Breast epithelium (tissue), 4 donors: ENCODE results near the gene CDA. TPM values are rescaled to one million over a fixed set of nuclear protein-coding genes. Genes with fewer than 3 reads are reported as not detected.

ENCODE experiments used
- DNase-seq, 2 donors: peaks; one replicate each; pipeline ENCODE4 v3.0.0-alpha.2; 2019; ENCODE audit warnings: low spot score in 2 of 2
- H3K27ac ChIP-seq, 2 donors: fragments of 200-600 bp; sonication (generic) in 1 of 2; one replicate each; pipeline ENCODE4 v1.5.1; 2016 to 2019; ENCODE audit warnings: mild to moderate bottlenecking in 1 of 2
- H3K27me3 ChIP-seq, 2 donors: fragments of 200-600 bp; sonication (generic) in 1 of 2; one replicate each; pipeline versions ENCODE4 v1.5.1 to v1.6.0; 2017 to 2019; ENCODE audit warnings: control low read depth in 1 of 2, mild to moderate bottlenecking in 1 of 2
- H3K36me3 ChIP-seq: fragments of 200-600 bp; one replicate; pipeline ENCODE4 v1.5.1; 2019
- H3K4me1 ChIP-seq, 2 donors: fragments of 200-600 bp; sonication (generic); one replicate each; pipeline ENCODE4 v1.5.1; 2016 to 2019; ENCODE audit warnings: control low read depth in 1 of 2
- H3K4me3 ChIP-seq, 3 donors: fragments of 200-600 bp; sonication (generic); 1 replicate in 2 of 3; 2 replicates in 1 of 3; pipeline ENCODE4 v1.5.1; 2016 to 2019; ENCODE audit warnings: mild to moderate bottlenecking in 3 of 3, moderate library complexity in 2 of 3
- H3K9me3 ChIP-seq, 2 donors: fragments of 200-600 bp; sonication (generic) in 1 of 2; one replicate each; pipeline ENCODE4 v1.5.1; 2016 to 2019; ENCODE audit warnings: control low read depth in 1 of 2
- POLR2A ChIP-seq: fragments of 450-650 bp; IDR thresholded peaks from one replicate; pipeline ENCODE4 v1.6.1; 2016; ENCODE audit warnings: antibody characterized with exemption, mild to moderate bottlenecking, moderate library complexity
- POLR2AphosphoS5 ChIP-seq, 3 donors: sonication (generic); formaldehyde crosslinking; IDR thresholded peaks; one replicate each; pipeline ENCODE4 v1.6.1; 2017; ENCODE audit warnings: antibody characterized with exemption in 3 of 3
- intact Hi-C: fragments of 100-400 bp; cut with DNase I; formaldehyde crosslinking; loops from one replicate; pipeline ENCODE4 v1.15.1; 2023; ENCODE audit warnings: low total_unique reads
- total RNA-seq, 3 donors: library from RNA; depleted of rRNA; stranded (reverse); fragments of >200 nt; gene quantifications; one replicate each; pipeline ENCODE4 v1.1.0, GENCODE V29; 2016
- TF ChIP-seq, protein P1 (sequence below), 3 donors: fragments of 450-650 bp; IDR thresholded peaks; one replicate each; pipeline ENCODE4 v1.5.1; 2016 to 2017; ENCODE audit warnings: antibody characterized with exemption in 3 of 3, mild to moderate bottlenecking in 3 of 3, moderate library complexity in 3 of 3

CDA gene
- total RNA-seq, 3 donors from 2014 or later = 0.98 to 1.3 (median 1.0) TPM

DNA sequence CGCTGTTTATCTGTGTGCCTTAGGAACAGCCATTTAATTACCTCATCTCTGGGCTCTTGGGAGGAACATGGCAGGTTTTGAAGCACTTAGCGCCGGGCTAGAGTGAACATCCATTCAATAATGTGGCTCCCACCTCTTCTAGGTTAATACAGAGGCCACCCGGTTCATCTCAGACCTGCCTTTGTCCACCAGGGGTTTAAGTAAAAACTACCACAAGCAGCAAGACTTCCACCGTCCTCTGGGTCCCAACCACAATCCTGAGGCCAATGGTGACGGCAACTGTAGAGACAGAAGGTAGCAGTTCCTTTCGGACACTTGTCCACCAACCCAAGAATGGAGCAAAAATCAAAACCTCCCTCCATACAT lies 73.2 kb downstream of the CDA start:
- no peak for DNase-seq
- no peak for TF ChIP-seq POLR2AphosphoS5 (IDR thresholded peaks at IDR 0.05)
- TF ChIP-seq, protein P1, sequence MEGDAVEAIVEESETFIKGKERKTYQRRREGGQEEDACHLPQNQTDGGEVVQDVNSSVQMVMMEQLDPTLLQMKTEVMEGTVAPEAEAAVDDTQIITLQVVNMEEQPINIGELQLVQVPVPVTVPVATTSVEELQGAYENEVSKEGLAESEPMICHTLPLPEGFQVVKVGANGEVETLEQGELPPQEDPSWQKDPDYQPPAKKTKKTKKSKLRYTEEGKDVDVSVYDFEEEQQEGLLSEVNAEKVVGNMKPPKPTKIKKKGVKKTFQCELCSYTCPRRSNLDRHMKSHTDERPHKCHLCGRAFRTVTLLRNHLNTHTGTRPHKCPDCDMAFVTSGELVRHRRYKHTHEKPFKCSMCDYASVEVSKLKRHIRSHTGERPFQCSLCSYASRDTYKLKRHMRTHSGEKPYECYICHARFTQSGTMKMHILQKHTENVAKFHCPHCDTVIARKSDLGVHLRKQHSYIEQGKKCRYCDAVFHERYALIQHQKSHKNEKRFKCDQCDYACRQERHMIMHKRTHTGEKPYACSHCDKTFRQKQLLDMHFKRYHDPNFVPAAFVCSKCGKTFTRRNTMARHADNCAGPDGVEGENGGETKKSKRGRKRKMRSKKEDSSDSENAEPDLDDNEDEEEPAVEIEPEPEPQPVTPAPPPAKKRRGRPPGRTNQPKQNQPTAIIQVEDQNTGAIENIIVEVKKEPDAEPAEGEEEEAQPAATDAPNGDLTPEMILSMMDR (IDR thresholded peaks at IDR 0.05) = no peak
- TF ChIP-seq POLR2A = no peak
- Histone ChIP-seq H3K27me3 (no peaks in the 10 kb centered on the region), H3K27ac (peak overlapping the region; percentile 84 to 91), H3K4me3 (peak overlapping the region; percentile 81 to 100 (median 96)), H3K36me3 (no peaks in the 10 kb centered on the region), H3K4me1 (peaks cover 5 to 7% of the 10 kb centered on the region in 2 donors), H3K9me3 (no peaks in the 10 kb centered on the region)
- intact Hi-C loops = no loop called here

DNA sequence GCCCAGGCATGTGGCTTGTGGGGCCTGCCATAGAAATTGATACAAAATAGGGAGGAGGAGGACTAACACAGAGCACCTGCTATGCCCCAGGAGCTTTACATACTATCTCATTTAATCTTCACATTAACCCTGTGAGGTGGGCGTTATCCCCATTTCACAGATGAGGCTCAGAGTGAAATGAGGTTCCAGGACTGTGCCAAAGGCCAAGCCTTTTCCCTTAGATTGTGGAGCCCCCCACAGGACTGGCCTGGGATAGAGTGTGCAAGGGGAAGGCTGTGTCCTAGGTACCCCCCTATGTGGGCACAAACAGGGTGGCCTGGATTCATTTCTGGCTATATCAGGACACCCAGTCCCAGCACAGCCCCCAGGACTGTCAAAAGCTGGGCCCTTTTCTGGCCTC lies 74.5 kb downstream of the CDA start:
- intact Hi-C loops = no loop called here
- Histone ChIP-seq H3K27me3 (no peaks in the 10 kb centered on the region), H3K27ac (no peak overlapping the region), H3K4me3 (no peak overlapping the region), H3K9me3 (no peaks in the 10 kb centered on the region), H3K36me3 (no peaks in the 10 kb centered on the region), H3K4me1 (peaks cover 5 to 7% of the 10 kb centered on the region in 2 donors)
- DNase-seq = no peak
- TF ChIP-seq POLR2AphosphoS5 (IDR thresholded peaks at IDR 0.05) (no peak), POLR2A (no peak)
- TF ChIP-seq, protein P1 (IDR thresholded peaks at IDR 0.05) = no peak

DNA sequence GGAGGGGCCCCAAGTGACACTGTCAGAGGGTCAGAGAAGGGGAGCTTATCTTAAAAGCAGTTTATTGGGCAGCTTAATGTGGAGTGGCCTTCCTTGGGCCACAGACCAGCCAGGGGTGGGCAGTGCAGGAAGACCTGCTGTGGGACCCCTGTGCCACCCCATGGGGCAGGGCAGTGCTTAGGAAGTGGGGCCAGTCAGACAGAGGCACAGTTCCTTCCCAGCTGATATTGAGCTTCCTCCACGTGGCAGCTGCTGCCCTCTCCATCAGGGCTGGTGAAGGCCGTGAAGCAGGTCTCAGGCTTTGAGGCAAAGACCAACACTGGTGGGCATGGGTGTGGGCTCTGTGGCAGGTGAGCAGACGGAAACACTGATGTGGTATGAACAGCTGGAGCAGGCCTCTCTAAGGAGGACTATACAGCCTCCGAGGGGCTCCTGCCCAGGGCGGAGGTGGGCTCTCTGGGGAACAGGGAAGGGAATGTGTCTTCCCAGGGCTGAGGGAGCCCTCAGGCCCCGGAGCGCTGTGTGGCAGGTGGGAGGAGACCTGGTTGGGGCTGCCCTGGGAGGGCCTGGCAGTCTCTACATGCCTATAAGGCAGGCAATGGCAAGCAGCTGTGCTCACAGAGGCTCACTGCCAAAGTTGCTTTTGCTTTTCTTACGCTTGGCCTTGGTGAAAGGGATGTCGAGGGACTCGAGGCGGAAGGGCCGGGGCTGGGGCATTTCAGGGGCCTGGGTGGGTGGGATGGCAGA lies 75.2 kb downstream of the CDA start:
- TF ChIP-seq POLR2A (no peak), POLR2AphosphoS5 (IDR thresholded peaks at IDR 0.05) (no peak)
- TF ChIP-seq, protein P1 (IDR thresholded peaks at IDR 0.05) = no peak
- H3K27ac ChIP-seq = no peak overlapping the region
- H3K4me3 ChIP-seq = no peak overlapping the region

DNA sequence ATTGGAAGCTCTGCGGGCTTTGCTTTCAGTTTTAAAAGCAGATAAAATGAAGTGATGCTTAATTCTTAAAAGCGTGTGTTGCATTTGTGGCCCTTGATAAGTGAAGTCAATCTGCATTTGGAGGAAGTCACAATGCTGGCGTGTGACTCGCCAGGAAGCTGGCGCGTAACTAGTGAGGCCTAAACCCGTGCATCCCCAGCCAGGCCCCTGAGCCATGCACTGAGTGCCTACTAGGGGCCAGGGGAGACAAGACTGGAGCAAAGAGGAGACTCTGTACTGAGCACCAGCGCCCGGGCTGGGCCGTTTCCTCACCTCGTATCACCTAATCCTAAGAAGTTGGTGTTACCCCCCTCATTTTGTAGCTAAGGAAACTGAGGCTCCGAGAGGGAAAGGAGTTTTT lies 76.8 kb downstream of the CDA start:
- no peak for DNase-seq
- Histone ChIP-seq H3K4me3 (no peak overlapping the region), H3K27ac (peak overlapping the region in 1 of 2 donors; percentile 48), H3K4me1 (no peaks in the 10 kb centered on the region), H3K9me3 (no peaks in the 10 kb centered on the region), H3K36me3 (no peaks in the 10 kb centered on the region), H3K27me3 (no peaks in the 10 kb centered on the region)
- intact Hi-C loops = no loop called here
- TF ChIP-seq POLR2A (no peak), POLR2AphosphoS5 (IDR thresholded peaks at IDR 0.05) (no peak)
- TF ChIP-seq, protein P1 (IDR thresholded peaks at IDR 0.05) = no peak

More for the DNA sequence above, 75.2 kb downstream of the CDA start:
- Histone ChIP-seq H3K27me3 (no peaks in the 10 kb centered on the region), H3K9me3 (no peaks in the 10 kb centered on the region), H3K36me3 (no peaks in the 10 kb centered on the region), H3K4me1 (peaks cover 5 to 7% of the 10 kb centered on the region in 2 donors)
- no peak for DNase-seq
- intact Hi-C loops = no loop called here

DNA sequence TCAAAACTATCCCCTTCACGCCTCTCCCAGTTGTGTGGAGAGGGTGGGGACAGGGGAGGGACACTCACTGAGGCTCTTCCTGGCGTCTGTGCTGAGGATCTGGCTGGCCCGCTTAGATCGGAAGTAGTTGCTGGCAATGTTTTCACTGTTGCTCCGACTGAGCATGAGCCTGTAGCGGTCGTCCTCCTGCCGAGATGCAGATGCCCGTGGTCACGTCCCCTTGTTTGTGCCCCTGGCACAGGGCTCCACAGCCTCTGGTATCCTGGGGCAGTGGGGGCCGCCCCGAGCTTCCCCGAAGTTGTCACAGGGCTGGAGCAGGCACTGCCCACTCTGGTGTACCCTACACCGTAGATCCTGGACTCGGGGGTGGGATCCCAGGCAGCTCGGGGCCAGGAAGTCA lies 77.2 kb downstream of the CDA start:
- Histone ChIP-seq H3K9me3 (no peaks in the 10 kb centered on the region), H3K4me1 (no peaks in the 10 kb centered on the region), H3K4me3 (no peak overlapping the region), H3K36me3 (no peaks in the 10 kb centered on the region), H3K27me3 (no peaks in the 10 kb centered on the region), H3K27ac (peak overlapping the region in 1 of 2 donors; percentile 48)
- TF ChIP-seq POLR2AphosphoS5 (IDR thresholded peaks at IDR 0.05) = no peak
- TF ChIP-seq POLR2A = no peak
- TF ChIP-seq, protein P1 (IDR thresholded peaks at IDR 0.05) = no peak
- intact Hi-C loops = no loop called here
- no peak for DNase-seq
